Fibroblast of lung (primary cell): Measurements from ENCODE around the gene ZNF624. TPM values are rescaled to one million over a fixed set of nuclear protein-coding genes. Genes with fewer than 3 reads are reported as not detected.

Experiments used
- DNase-seq, 2 donors: peaks; one replicate each; pipeline versions ENCODE4 v3.0.0 to v3.0.0-alpha.2; 2010; ENCODE audit warnings: low read depth in 2 of 2
- H2AFZ ChIP-seq: 2 replicates; pipeline ENCODE4 v1.5.1; 2012; ENCODE audit warnings: low read length, control low read depth, inconsistent platforms
- H3K27ac ChIP-seq: 2 replicates; pipeline ENCODE4 v1.5.1; 2011; ENCODE audit warnings: low read length, control low read depth; ENCODE audit not compliant: insufficient read depth
- H3K27me3 ChIP-seq: 2 replicates; pipeline ENCODE4 v1.5.1; 2011; ENCODE audit warnings: mild to moderate bottlenecking, low read length; ENCODE audit not compliant: control insufficient read depth, insufficient read depth
- H3K36me3 ChIP-seq: 2 replicates; pipeline ENCODE4 v1.5.1; 2011; ENCODE audit warnings: low read length; ENCODE audit not compliant: control insufficient read depth, insufficient read depth
- H3K4me1 ChIP-seq: 2 replicates; pipeline ENCODE4 v1.5.1; 2011; ENCODE audit warnings: low read length; ENCODE audit not compliant: control insufficient read depth, insufficient read depth; ENCODE audit errors: extremely low read depth
- H3K4me2 ChIP-seq: 2 replicates; pipeline ENCODE4 v1.5.1; 2011; ENCODE audit warnings: low read length, control low read depth; ENCODE audit not compliant: insufficient read depth; ENCODE audit errors: extremely low read depth
- H3K4me3 ChIP-seq, 4 experiments: fragments of 200-600 bp in 1 of 4; sonication (generic) in 1 of 4; replicated peaks in 1 of 4; 2 replicates each; pipeline ENCODE4 v1.5.1; 2011 to 2016; ENCODE audit warnings: low read length in 4 of 4, low read depth in 3 of 4, mild to moderate bottlenecking in 3 of 4, control low read depth in 2 of 4, inconsistent platforms in 1 of 4, mixed read lengths in 1 of 4; ENCODE audit not compliant: insufficient read depth in 1 of 4; ENCODE audit errors: control extremely low read depth in 1 of 4
- H3K79me2 ChIP-seq: 2 replicates; pipeline ENCODE4 v1.5.1; 2012; ENCODE audit warnings: mild to moderate bottlenecking, low read length, inconsistent platforms; ENCODE audit not compliant: control insufficient read depth, insufficient read depth
- H3K9ac ChIP-seq: 2 replicates; pipeline ENCODE4 v1.5.1; 2011; ENCODE audit warnings: mild to moderate bottlenecking, low read length, control low read depth; ENCODE audit not compliant: insufficient read depth
- H3K9me3 ChIP-seq: 2 replicates; pipeline ENCODE4 v1.5.1; 2012; ENCODE audit warnings: low read depth, low read length; ENCODE audit not compliant: control insufficient read depth, insufficient read depth
- H4K20me1 ChIP-seq: 2 replicates; pipeline ENCODE4 v1.5.1; 2011; ENCODE audit warnings: low read length; ENCODE audit not compliant: control insufficient read depth, insufficient read depth; ENCODE audit errors: extremely low read depth
- EZH2 ChIP-seq: IDR thresholded peaks from 2 replicates; pipeline ENCODE4 v1.5.1; 2012; ENCODE audit warnings: low read length, control low read depth, mild to moderate bottlenecking; ENCODE audit errors: missing control alignments
- polyA plus RNA-seq, 2 donors: library from polyadenylated mRNA; depleted of rRNA in 1 of 2; stranded (reverse) in 1 of 2; unstranded in 1 of 2; fragments of >200 nt; gene quantifications; 2 replicates each; pipeline ENCODE4 v1.2.1, GENCODE V29; 2011 to 2012; ENCODE audit warnings: missing spikeins in 1 of 2
- total RNA-seq: library from RNA; depleted of rRNA; stranded (reverse); fragments of >200 nt; gene quantifications from 2 replicates; pipeline ENCODE4 v1.2.1, GENCODE V29; 2014
- TF ChIP-seq, protein P1 (sequence below), 2 donors: IDR thresholded peaks in 1 of 2; conservative IDR thresholded peaks in 1 of 2; 1 replicate in 1 of 2; 2 replicates in 1 of 2; pipeline ENCODE4 v1.5.1; 2011 to 2012; ENCODE audit warnings: low read length in 2 of 2, control low read depth in 1 of 2, inconsistent platforms in 1 of 2, low read depth in 1 of 2, mild to moderate bottlenecking in 1 of 2

Gene ZNF624
- total and polyA plus RNA-seq, 2 donors (not counting 1 experiment from before 2014, with no cell fraction given): 3.0 to 7.6 TPM

DNA sequence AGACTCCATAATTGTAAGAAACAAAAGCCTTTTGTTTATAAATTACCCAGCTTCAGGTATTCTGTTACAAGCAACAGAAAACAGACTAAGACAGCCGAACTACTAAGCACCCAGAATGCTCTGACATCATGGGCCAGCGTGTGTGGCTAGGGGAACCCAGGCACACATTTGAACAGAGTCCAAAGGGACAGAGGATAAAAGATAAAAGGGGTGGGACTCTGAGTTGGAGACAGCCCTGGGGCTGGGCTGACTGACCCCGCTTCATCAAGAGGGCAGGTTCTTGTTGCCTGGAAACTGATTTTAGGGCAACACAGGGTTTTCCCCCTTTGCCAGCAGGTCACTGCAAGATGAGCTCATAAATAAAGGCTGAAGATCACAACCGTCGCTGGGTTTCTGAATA is 54.1 kb downstream of the ZNF624 start:
- DNase-seq: no peak
- Histone ChIP-seq H3K27ac (no peak overlapping the region), H2AFZ (no peak overlapping the region), H3K36me3 (no peaks in the 10 kb centered on the region), H3K4me1 (no peaks in the 10 kb centered on the region), H3K9ac (no peak overlapping the region), H3K4me2 (no peak overlapping the region), H4K20me1 (no peaks in the 10 kb centered on the region), H3K9me3 (no peaks in the 10 kb centered on the region), H3K4me3 (no peak overlapping the region), H3K27me3 (no peaks in the 10 kb centered on the region), H3K79me2 (no peaks in the 10 kb centered on the region)
- no peak for TF ChIP-seq EZH2
- TF ChIP-seq, protein P1, sequence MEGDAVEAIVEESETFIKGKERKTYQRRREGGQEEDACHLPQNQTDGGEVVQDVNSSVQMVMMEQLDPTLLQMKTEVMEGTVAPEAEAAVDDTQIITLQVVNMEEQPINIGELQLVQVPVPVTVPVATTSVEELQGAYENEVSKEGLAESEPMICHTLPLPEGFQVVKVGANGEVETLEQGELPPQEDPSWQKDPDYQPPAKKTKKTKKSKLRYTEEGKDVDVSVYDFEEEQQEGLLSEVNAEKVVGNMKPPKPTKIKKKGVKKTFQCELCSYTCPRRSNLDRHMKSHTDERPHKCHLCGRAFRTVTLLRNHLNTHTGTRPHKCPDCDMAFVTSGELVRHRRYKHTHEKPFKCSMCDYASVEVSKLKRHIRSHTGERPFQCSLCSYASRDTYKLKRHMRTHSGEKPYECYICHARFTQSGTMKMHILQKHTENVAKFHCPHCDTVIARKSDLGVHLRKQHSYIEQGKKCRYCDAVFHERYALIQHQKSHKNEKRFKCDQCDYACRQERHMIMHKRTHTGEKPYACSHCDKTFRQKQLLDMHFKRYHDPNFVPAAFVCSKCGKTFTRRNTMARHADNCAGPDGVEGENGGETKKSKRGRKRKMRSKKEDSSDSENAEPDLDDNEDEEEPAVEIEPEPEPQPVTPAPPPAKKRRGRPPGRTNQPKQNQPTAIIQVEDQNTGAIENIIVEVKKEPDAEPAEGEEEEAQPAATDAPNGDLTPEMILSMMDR (conservative IDR thresholded peaks at IDR 0.05 in 1 of 2, IDR thresholded peaks at IDR 0.05 in 1 of 2; ENCODE audit: low read depth in 1 of 2, low read length in 2 of 2): no peak

DNA sequence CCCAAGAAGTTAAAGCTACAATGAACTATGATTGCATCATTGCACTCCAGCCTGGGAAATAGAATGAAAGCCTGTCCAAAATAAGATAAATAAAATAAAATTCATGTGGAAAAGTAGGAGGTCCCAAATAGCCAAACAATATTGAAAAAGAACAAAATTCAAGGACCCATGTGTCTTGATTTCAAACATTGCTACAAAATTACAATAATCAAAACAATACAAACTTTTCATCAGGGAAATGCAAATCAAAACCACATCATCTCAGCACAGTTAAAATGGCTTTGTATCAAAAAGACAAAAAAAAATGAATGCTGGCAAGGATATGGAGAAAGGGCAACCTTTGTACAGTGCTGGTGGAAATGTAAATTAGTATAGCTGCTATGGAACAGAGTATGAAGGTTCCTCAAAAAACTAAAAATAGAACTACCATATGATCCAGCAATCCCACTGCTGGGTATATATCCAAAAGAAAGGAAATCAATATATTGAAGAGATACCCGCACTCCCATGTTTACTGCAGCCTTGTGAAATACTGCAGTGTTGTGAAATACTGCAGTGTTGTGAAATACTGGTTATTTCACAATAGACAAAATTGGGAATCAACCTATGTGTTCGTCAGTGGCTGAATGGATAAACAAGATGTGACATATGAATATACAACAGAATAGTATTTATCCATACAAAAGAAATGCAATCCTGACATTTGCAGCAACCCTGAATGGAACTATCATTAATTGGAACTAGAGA is 60.1 kb downstream of the ZNF624 start:
- peak in 1 of 2 donors; percentile 74 for DNase-seq
- no peaks in the 10 kb centered on the region for H4K20me1 ChIP-seq
- no peaks in the 10 kb centered on the region for H3K9me3 ChIP-seq
- TF ChIP-seq, protein P1 (conservative IDR thresholded peaks at IDR 0.05 in 1 of 2, IDR thresholded peaks at IDR 0.05 in 1 of 2; ENCODE audit: low read depth in 1 of 2, low read length in 2 of 2): no peak
- H3K4me3 ChIP-seq: no peak overlapping the region
- H3K4me1 ChIP-seq: no peaks in the 10 kb centered on the region
- no peak overlapping the region for H2AFZ ChIP-seq
- H3K27me3 ChIP-seq: no peaks in the 10 kb centered on the region
- no peaks in the 10 kb centered on the region for H3K79me2 ChIP-seq
- no peak overlapping the region for H3K27ac ChIP-seq
- H3K36me3 ChIP-seq: no peaks in the 10 kb centered on the region
- no peak overlapping the region for H3K4me2 ChIP-seq
- H3K9ac ChIP-seq: no peak overlapping the region

DNA sequence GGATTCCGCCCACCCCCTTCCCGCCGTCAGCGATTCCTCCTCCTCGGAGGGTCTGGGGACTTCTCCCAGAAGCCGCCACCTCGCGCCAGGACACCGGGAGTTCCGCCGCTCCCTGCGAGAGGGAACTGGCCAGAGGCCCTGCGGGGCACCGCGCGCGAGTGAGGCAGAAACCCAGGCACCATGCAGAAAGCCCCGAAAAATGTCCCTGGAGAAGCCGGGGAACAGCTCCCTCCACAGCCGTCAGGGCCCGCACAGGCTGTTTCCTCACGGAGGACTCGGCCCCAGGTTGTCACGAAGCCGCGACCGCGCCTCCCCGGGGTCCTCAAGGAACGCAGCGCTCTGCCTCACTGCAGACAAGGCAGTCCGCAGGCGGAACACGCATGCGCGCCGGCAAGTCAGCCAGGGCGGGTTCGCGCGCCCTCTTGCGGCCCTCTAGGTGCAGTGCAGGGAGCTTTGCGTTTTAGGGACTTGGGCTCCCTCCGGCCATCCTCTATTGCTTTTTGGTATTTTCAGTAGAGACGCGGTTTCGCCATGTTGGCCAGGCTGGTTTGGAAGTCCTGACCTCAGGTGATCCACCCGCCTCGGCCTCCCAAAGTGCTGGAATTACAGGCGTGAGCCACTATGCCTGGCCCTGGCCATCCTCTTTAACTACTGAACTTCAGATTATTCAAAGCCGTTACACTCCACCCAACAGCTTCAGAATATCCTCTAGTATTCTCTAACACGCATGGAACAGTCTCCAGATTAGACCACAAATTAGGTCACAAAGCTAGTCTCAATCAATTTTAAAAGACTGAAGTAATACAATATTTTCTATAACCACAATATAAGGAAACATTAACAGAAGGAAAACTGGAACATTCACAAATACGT is 64.3 kb downstream of the ZNF624 start:
- Histone ChIP-seq H3K36me3 (no peaks in the 10 kb centered on the region), H2AFZ (peak overlapping the region; percentile 84), H3K4me1 (no peaks in the 10 kb centered on the region), H3K79me2 (no peaks in the 10 kb centered on the region), H3K9me3 (no peaks in the 10 kb centered on the region), H3K27me3 (peaks cover 9% of the 10 kb centered on the region), H3K27ac (no peak overlapping the region), H3K4me3 (peak overlapping the region; percentile 59 to 68 (median 66)), H3K4me2 (peak overlapping the region; percentile 89), H4K20me1 (no peaks in the 10 kb centered on the region), H3K9ac (peak overlapping the region; percentile 40)
- DNase-seq: peak; percentile 73 to 84
- TF ChIP-seq EZH2: no peak
- TF ChIP-seq, protein P1 (conservative IDR thresholded peaks at IDR 0.05 in 1 of 2, IDR thresholded peaks at IDR 0.05 in 1 of 2; ENCODE audit: low read depth in 1 of 2, low read length in 2 of 2): peak; percentile 97 to 98
